ENCODE measurements around the gene ASIC4.

The ASIC4 gene

GRCh38 chr2:219560037-219560892, 46.0 kb downstream of the ASIC4 start:
- no peak overlapping the region for H3K9ac ChIP-seq (ENCODE audit: low read depth, low read length)
- H3K4me1 ChIP-seq (ENCODE audit: insufficient read depth, low read length), result peaks cover 46% of the 10 kb centered on the region
- H3K9me3 ChIP-seq (ENCODE audit: control insufficient read depth, insufficient read depth, low read length), result no peaks in the 10 kb centered on the region
- H3K36me3 ChIP-seq (ENCODE audit: insufficient read depth, low read length), result peaks cover 7% of the 10 kb centered on the region; the same call in 1 of the 2 replicates

- no peak overlapping the region for H3K9ac ChIP-seq (ENCODE audit: low read depth, low read length)
- no peaks in the 10 kb centered on the region for H3K9me3 ChIP-seq (ENCODE audit: control insufficient read depth, insufficient read depth, low read length)
- peaks cover 7% of the 10 kb centered on the region; the same call in 1 of the 2 replicates for H3K36me3 ChIP-seq (ENCODE audit: insufficient read depth, low read length)
- peaks cover 48% of the 10 kb centered on the region for H3K4me1 ChIP-seq (ENCODE audit: insufficient read depth, low read length)
Measured at GRCh38 chr2:219560893-219561178, 46.6 kb downstream of the ASIC4 start.

DNA sequence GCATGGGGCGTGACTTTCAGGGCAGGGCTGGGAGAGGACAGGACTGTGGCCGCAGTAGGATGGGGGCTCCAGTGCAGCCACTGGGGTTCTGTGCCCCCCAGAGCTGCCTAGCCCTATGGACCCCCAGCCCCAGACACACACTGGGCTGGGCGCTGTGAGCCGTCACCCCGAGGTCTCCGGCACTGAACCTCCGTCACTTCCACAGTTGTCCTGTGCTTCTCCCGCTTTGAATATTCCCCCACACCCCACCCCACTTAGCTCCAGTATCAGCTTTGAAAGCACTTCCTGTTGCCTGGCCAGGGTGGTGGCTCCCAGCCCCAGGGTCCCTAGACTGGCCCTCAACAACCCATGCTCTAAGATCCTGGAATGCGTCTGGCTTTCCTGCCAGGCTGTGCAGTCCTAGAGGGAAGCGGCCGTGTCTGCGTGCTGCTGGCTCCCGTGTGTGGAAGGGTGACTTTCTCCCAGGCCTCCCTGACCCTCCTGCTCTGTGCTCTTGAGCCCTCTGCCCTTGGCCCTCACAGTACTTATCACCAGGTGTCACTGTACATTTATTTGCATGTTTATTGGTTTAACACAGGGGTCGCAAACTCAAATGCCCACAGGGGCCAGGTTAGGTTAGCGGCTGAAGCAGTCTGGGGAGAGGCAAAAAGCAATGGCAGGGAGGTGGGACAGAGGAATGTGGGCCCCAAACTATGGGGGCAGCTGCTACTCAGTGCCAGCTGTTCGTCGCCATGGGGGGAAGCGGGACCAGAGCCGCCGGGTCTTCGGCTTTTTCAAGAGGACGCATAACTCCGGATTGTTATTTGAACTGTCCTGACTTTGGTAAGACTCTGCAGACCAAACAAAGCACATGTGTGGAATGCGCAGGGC, 47.1 kb downstream of the ASIC4 start:
- H3K36me3 ChIP-seq (ENCODE audit: insufficient read depth, low read length), result peaks cover 7% of the 10 kb centered on the region; the same call in 1 of the 2 replicates
- no peaks in the 10 kb centered on the region for H3K9me3 ChIP-seq (ENCODE audit: control insufficient read depth, insufficient read depth, low read length)
- H3K4me1 ChIP-seq (ENCODE audit: insufficient read depth, low read length), result peaks cover 53% of the 10 kb centered on the region
- no peak overlapping the region for H3K9ac ChIP-seq (ENCODE audit: low read depth, low read length)

DNA sequence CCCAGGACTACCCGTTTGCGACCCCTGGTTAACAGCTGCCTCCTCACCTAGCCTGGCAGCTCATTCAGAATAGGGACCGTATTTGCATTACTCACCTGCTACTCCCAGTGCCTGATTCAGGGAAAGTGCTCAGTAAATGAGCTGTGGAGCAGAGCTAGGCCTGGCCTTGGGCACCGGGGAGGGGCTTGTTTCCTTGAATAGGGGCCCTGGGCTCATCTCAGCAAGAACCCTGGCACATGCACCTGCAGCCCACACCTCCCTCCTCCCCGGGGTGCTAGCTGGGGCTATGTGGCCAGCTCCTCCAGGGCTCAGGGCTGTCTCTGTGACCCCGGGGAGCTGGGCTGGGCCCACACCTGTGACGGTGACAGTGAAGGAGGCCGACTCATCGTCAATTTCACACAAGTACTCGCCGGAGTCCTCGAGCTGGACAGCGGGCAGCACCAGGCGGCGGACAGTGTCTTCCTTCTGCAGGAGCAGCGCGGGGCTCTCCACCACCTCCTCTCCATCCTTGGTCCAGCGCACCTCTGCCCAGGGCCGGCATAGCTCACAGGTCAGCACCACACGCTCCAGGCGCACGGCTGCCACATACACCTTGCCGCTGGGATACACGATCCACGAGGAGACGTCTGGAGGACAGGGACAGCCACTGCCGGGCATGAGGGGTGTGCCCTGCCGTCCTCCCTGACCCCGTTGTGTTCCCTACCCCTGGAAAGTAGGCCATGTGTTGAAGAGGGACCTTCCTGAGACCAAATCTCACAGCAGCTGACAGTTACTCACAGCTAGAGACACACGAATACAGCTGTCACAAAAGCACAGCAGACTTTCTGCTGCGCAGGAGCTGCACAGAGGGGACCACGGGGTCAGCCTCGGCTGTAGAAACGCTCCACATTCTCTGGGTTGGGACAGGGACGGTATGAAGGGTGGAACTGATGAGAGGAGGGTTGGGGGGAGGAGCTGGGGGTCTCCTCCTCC, 48.1 kb downstream of the ASIC4 start:
- H3K9ac ChIP-seq (ENCODE audit: low read depth, low read length), result no peak overlapping the region
- peaks cover 53% of the 10 kb centered on the region for H3K4me1 ChIP-seq (ENCODE audit: insufficient read depth, low read length)
- no peaks in the 10 kb centered on the region for H3K9me3 ChIP-seq (ENCODE audit: control insufficient read depth, insufficient read depth, low read length)
- peaks cover 7% of the 10 kb centered on the region for H3K36me3 ChIP-seq (ENCODE audit: insufficient read depth, low read length)

- H3K9me3 ChIP-seq (ENCODE audit: control insufficient read depth, insufficient read depth, low read length), result no peaks in the 10 kb centered on the region
- H3K4me1 ChIP-seq (ENCODE audit: insufficient read depth, low read length), result peaks cover 53% of the 10 kb centered on the region
- no peak overlapping the region for H3K9ac ChIP-seq (ENCODE audit: low read depth, low read length)
- peaks cover 7% of the 10 kb centered on the region for H3K36me3 ChIP-seq (ENCODE audit: insufficient read depth, low read length)
Measured at GRCh38 chr2:219563271-219563928, 49.1 kb downstream of the ASIC4 start.

GRCh38 chr2:219565130-219566080, 51.1 kb downstream of the ASIC4 start:
- no peak overlapping the region for H3K9ac ChIP-seq (ENCODE audit: low read depth, low read length)
- H3K9me3 ChIP-seq (ENCODE audit: control insufficient read depth, insufficient read depth, low read length), result no peaks in the 10 kb centered on the region
- H3K36me3 ChIP-seq (ENCODE audit: insufficient read depth, low read length), result peaks cover 11% of the 10 kb centered on the region
- H3K4me1 ChIP-seq (ENCODE audit: insufficient read depth, low read length), result peaks cover 51% of the 10 kb centered on the region

- Histone ChIP-seq H3K4me1 (ENCODE audit: insufficient read depth, low read length) (peaks cover 40% of the 10 kb centered on the region), H3K9ac (ENCODE audit: low read depth, low read length) (no peak overlapping the region), H3K9me3 (ENCODE audit: control insufficient read depth, insufficient read depth, low read length) (no peaks in the 10 kb centered on the region), H3K36me3 (ENCODE audit: insufficient read depth, low read length) (peaks cover 11% of the 10 kb centered on the region)
Measured at GRCh38 chr2:219566640-219567039, 52.4 kb downstream of the ASIC4 start.

DNA sequence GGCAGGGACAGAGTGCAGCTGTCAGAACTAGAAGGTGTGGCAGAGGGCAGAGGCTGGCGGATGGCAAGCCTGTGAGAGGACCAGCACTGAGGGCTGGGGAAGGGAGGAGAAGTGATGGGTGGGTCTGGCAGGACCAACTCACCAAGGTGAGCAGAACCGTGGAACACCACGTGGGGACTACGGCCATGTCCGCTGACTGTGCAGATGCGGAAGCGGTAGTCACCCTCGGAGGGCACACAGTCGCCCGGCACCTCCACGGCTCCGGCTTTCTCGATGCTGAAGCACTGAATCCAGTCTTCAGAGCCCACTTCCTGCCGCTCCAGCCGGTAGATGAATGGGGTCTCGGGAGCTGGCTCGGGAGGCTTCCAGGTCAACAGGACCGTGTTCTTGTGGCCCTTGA, 52.8 kb downstream of the ASIC4 start:
- H3K9me3 ChIP-seq (ENCODE audit: control insufficient read depth, insufficient read depth, low read length), result no peaks in the 10 kb centered on the region
- peaks cover 40% of the 10 kb centered on the region for H3K4me1 ChIP-seq (ENCODE audit: insufficient read depth, low read length)
- no peak overlapping the region for H3K9ac ChIP-seq (ENCODE audit: low read depth, low read length)
- H3K36me3 ChIP-seq (ENCODE audit: insufficient read depth, low read length), result peaks cover 11% of the 10 kb centered on the region

GRCh38 chr2:219567791-219568361, 53.6 kb downstream of the ASIC4 start:
- Histone ChIP-seq H3K4me1 (ENCODE audit: insufficient read depth, low read length) (peaks cover 39% of the 10 kb centered on the region), H3K36me3 (ENCODE audit: insufficient read depth, low read length) (peaks cover 11% of the 10 kb centered on the region), H3K9me3 (ENCODE audit: control insufficient read depth, insufficient read depth, low read length) (no peaks in the 10 kb centered on the region), H3K9ac (ENCODE audit: low read depth, low read length) (no peak overlapping the region)

DNA sequence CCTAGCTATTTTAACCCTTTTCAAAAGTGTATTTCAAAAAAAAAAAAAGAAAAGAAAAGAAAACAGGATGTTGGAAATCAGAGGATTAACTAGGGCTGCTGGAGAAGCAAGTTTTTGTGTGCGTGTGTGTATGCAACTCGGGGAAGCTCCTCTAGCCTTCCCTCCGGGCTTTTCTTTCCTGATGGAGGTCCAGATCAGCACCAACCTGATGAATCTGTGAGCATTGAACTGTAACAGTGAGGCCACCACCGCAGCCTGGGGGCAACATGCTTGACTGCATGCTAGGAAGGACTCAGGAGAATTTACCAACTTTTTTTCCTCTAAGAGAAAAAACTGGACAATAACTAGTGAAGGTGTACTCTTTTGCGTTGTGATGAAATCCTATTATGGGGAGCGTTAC, 54.8 kb downstream of the ASIC4 start:
- Histone ChIP-seq H3K9me3 (ENCODE audit: control insufficient read depth, insufficient read depth, low read length) (no peaks in the 10 kb centered on the region), H3K9ac (ENCODE audit: low read depth, low read length) (no peak overlapping the region), H3K36me3 (ENCODE audit: insufficient read depth, low read length) (peaks cover 10% of the 10 kb centered on the region), H3K4me1 (ENCODE audit: insufficient read depth, low read length) (peaks cover 42% of the 10 kb centered on the region)

DNA sequence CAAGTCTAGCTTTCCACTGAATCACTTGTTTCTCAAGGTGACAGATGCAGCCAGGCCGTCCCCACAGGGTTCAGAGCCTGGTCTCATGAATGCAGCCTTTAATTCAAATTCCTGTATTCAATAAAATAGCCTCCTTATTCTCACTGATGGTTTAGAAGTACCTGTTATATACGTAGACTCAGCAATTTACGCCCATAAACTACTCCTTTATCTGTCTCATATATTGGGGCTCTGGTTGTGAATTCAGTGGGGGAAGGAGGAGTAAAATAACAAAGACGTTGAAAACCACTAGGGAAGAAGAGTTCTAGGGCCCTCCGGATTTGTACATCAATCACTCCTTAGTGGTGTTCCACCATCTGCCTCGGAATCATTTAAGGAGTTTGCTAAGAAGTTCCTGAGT, 55.4 kb downstream of the ASIC4 start:
- Histone ChIP-seq H3K9me3 (ENCODE audit: control insufficient read depth, insufficient read depth, low read length) (no peaks in the 10 kb centered on the region), H3K36me3 (ENCODE audit: insufficient read depth, low read length) (peaks cover 4% of the 10 kb centered on the region; the same call in 1 of the 2 replicates), H3K4me1 (ENCODE audit: insufficient read depth, low read length) (peaks cover 36% of the 10 kb centered on the region), H3K9ac (ENCODE audit: low read depth, low read length) (peak overlapping the region; percentile 76; the same call in 1 of the 2 replicates)

GRCh38 chr2:219570194-219570923, 56.1 kb downstream of the ASIC4 start:
- Histone ChIP-seq H3K4me1 (ENCODE audit: insufficient read depth, low read length) (peaks cover 30% of the 10 kb centered on the region), H3K36me3 (ENCODE audit: insufficient read depth, low read length) (peaks cover 4% of the 10 kb centered on the region; the same call in 1 of the 2 replicates), H3K9ac (ENCODE audit: low read depth, low read length) (peak overlapping the region; percentile 76), H3K9me3 (ENCODE audit: control insufficient read depth, insufficient read depth, low read length) (no peaks in the 10 kb centered on the region)
